ENCODE measurements around the gene ASIC2.

- no peak for TF ChIP-seq SRF (IDR thresholded peaks at IDR 0.05; ENCODE audit: low read depth)
- TF ChIP-seq CTCF (IDR thresholded peaks at IDR 0.05 in 2 of 3, conservative IDR thresholded peaks at IDR 0.05 in 1 of 3; ENCODE audit: borderline replicate concordance in 1 of 3, insufficient read depth in 1 of 3, low read depth in 2 of 3, low read length in 2 of 3), result no peak
- TF ChIP-seq MAX (IDR thresholded peaks at IDR 0.05), result no peak
- TF ChIP-seq ZFX (IDR thresholded peaks at IDR 0.05), result no peak
These were observed 51.7 kb downstream of the ASIC2 start for GRCh38 chr17:33241390-33241789.
